Keratinocyte (primary cell): ENCODE data around the gene SPTSSB. TPM values are rescaled to one million over a fixed set of nuclear protein-coding genes. Genes with fewer than 3 reads are reported as not detected.

Experiments
- DNase-seq: peaks from one replicate; pipeline ENCODE4 v3.0.0-alpha.2; 2011; ENCODE audit warnings: low read depth, missing footprints, low spot score
- FAIRE-seq: peaks from 2 replicates; lab custom pipeline; 2011; peaks lifted over from hg19 to GRCh38; lab: Jason Lieb, UNC
- H2AFZ ChIP-seq: 2 replicates; pipeline ENCODE4 v1.6.0; 2012; ENCODE audit warnings: low read length, control low read depth, inconsistent platforms; ENCODE audit not compliant: control insufficient read depth
- H3K27ac ChIP-seq: 2 replicates; pipeline ENCODE4 v1.5.1; 2011; ENCODE audit warnings: low read length; ENCODE audit not compliant: control insufficient read depth, insufficient read depth
- H3K27me3 ChIP-seq: 3 replicates; pipeline ENCODE4 v1.6.0; 2011; ENCODE audit warnings: low read length; ENCODE audit not compliant: control insufficient read depth, insufficient read depth; ENCODE audit errors: extremely low read depth
- H3K36me3 ChIP-seq, 2 experiments: 2 replicates in 1 of 2; 3 replicates in 1 of 2; pipeline ENCODE4 v1.5.1; 2011; ENCODE audit warnings: low read length in 2 of 2, mild to moderate bottlenecking in 1 of 2; ENCODE audit not compliant: control insufficient read depth in 2 of 2, insufficient read depth in 2 of 2; ENCODE audit errors: extremely low read depth in 1 of 2
- H3K4me1 ChIP-seq: 3 replicates; pipeline ENCODE4 v1.5.1; 2011; ENCODE audit warnings: low read length; ENCODE audit not compliant: control insufficient read depth, insufficient read depth; ENCODE audit errors: extremely low read depth
- H3K4me2 ChIP-seq: 3 replicates; pipeline ENCODE4 v1.6.0; 2011; ENCODE audit warnings: low read depth, low read length; ENCODE audit not compliant: control insufficient read depth, insufficient read depth; ENCODE audit errors: extremely low read depth
- H3K4me3 ChIP-seq, 3 experiments: fragments of 200-600 bp in 1 of 3; sonication (generic) in 1 of 3; 2 replicates in 2 of 3; 3 replicates in 1 of 3; pipeline ENCODE4 v1.5.1; 2011 to 2016; ENCODE audit warnings: low read length in 3 of 3, mild to moderate bottlenecking in 3 of 3, control low read depth in 2 of 3, inconsistent platforms in 1 of 3, low read depth in 1 of 3, mixed read lengths in 1 of 3, mixed run types in 1 of 3, moderate library complexity in 1 of 3; ENCODE audit not compliant: control insufficient read depth in 2 of 3, insufficient read depth in 2 of 3; ENCODE audit errors: extremely low read depth in 1 of 3
- H3K79me2 ChIP-seq: 2 replicates; pipeline ENCODE4 v1.6.0; 2012; ENCODE audit warnings: low read length; ENCODE audit not compliant: control insufficient read depth, insufficient read depth
- H3K9ac ChIP-seq: 3 replicates; pipeline ENCODE4 v1.6.0; 2011; ENCODE audit warnings: low read length; ENCODE audit not compliant: control insufficient read depth, insufficient read depth; ENCODE audit errors: extremely low read depth
- H3K9me1 ChIP-seq: 3 replicates; pipeline ENCODE4 v1.6.0; 2011; ENCODE audit warnings: low read length; ENCODE audit not compliant: control insufficient read depth, insufficient read depth; ENCODE audit errors: extremely low read depth
- H3K9me3 ChIP-seq: 2 replicates; pipeline ENCODE4 v1.5.1; 2012; ENCODE audit warnings: low read depth, low read length; ENCODE audit not compliant: control insufficient read depth
- H4K20me1 ChIP-seq: 3 replicates; pipeline ENCODE4 v1.6.0; 2011; ENCODE audit warnings: low read length; ENCODE audit not compliant: control insufficient read depth, insufficient read depth; ENCODE audit errors: extremely low read depth
- CTCF ChIP-seq, 3 experiments: IDR thresholded peaks in 1 of 3; conservative IDR thresholded peaks in 1 of 3; optimal IDR thresholded peaks in 1 of 3; 2 replicates in 2 of 3; 3 replicates in 1 of 3; pipeline versions ENCODE3 to v1.5.1; 2011; ENCODE audit warnings: low read length in 3 of 3, mild to moderate bottlenecking in 3 of 3, moderate library complexity in 2 of 3, control low read depth in 1 of 3, inconsistent platforms in 1 of 3; ENCODE audit not compliant: insufficient read depth in 2 of 3; ENCODE audit errors: extremely low read depth in 1 of 3
- EZH2 ChIP-seq: IDR thresholded peaks from one replicate; pipeline ENCODE4 v1.6.1; 2012; ENCODE audit warnings: inconsistent platforms, mild to moderate bottlenecking, low read length, moderate library complexity
- dilution Hi-C: fragments of 300-500 bp; cut with MboI; formaldehyde crosslinking; loops from one replicate; pipeline ENCODE4 v1.7.0; 2020; ENCODE audit warnings: low sequenced_read_pairs; ENCODE audit not compliant: extremely low pct_ligation_motif_present
- polyA plus RNA-seq, 5 experiments: library from polyadenylated mRNA; depleted of rRNA in 3 of 5; stranded (reverse) in 3 of 5; stranded (forward) in 1 of 5; unstranded in 1 of 5; fragments of >200 nt; gene quantifications; 1 replicate in 1 of 5; 2 replicates in 3 of 5; 3 replicates in 1 of 5; pipeline versions ENCODE4 v1.2.1 to v1.2.3, GENCODE V29; 2011 to 2012; ENCODE audit warnings: missing spikeins in 2 of 5, low read depth in 1 of 5, low replicate concordance in 1 of 5

The SPTSSB gene
- polyA plus RNA-seq, 1 donor (not counting 4 experiments of a cell fraction or from before 2014, with no cell fraction given), result 2.6 TPM

- Histone ChIP-seq H2AFZ (no peak overlapping the region), H3K4me3 (no peak overlapping the region), H3K9me1 (no peaks in the 10 kb centered on the region), H3K27me3 (no peaks in the 10 kb centered on the region), H3K27ac (no peak overlapping the region), H3K9me3 (no peaks in the 10 kb centered on the region), H3K9ac (no peak overlapping the region), H3K36me3 (no peaks in the 10 kb centered on the region), H3K4me2 (no peak overlapping the region), H3K4me1 (peaks cover 2% of the 10 kb centered on the region), H4K20me1 (no peaks in the 10 kb centered on the region), H3K79me2 (no peaks in the 10 kb centered on the region)
- dilution Hi-C loops, result no loop called here
- FAIRE-seq (no peak), DNase-seq (no peak)
- no peak for TF ChIP-seq CTCF (optimal IDR thresholded peaks at IDR 0.05 in 1 of 3, IDR thresholded peaks at IDR 0.05 in 1 of 3, conservative IDR thresholded peaks at IDR 0.05 in 1 of 3; ENCODE audit: extremely low read depth in 1 of 3, insufficient read depth in 2 of 3, low read length in 3 of 3)
Measured at GRCh38 chr3:161393310-161393709, 22.0 kb upstream of the SPTSSB start.

- no peak for DNase-seq
- no peak overlapping the region for H3K9ac ChIP-seq
- dilution Hi-C loops, result no loop called here
- H3K27ac ChIP-seq, result no peak overlapping the region
- H3K36me3 ChIP-seq, result no peaks in the 10 kb centered on the region
- H3K4me2 ChIP-seq, result no peak overlapping the region
- no peak overlapping the region for H2AFZ ChIP-seq
- FAIRE-seq, result no peak
- no peaks in the 10 kb centered on the region for H3K9me1 ChIP-seq
- H3K79me2 ChIP-seq, result no peaks in the 10 kb centered on the region
- H4K20me1 ChIP-seq, result no peaks in the 10 kb centered on the region
- no peak for TF ChIP-seq EZH2
- TF ChIP-seq CTCF (optimal IDR thresholded peaks at IDR 0.05 in 1 of 3, IDR thresholded peaks at IDR 0.05 in 1 of 3, conservative IDR thresholded peaks at IDR 0.05 in 1 of 3; ENCODE audit: extremely low read depth in 1 of 3, insufficient read depth in 2 of 3, low read length in 3 of 3), result no peak
- peaks cover 2% of the 10 kb centered on the region for H3K4me1 ChIP-seq
- H3K9me3 ChIP-seq, result no peaks in the 10 kb centered on the region
- no peak overlapping the region for H3K4me3 ChIP-seq
- H3K27me3 ChIP-seq, result no peaks in the 10 kb centered on the region
Measured at GRCh38 chr3:161392853-161393252, 21.5 kb upstream of the SPTSSB start.
